ENCODE measurements around the gene ZNF710. TPM values are rescaled to one million over a fixed set of nuclear protein-coding genes. Genes with fewer than 3 reads are reported as not detected.
A peak's percentile ranks its signal among the peaks of the same experiment; 100 is the strongest.

The ZNF710 gene
- total and polyA plus RNA-seq, 2 of the 4 experiments (the other 2 are of a cell fraction): 7.6 to 8.2 TPM

GRCh38 chr15:90126596-90127435 lies 125.7 kb downstream of the ZNF710 start:
- H2BK5ac ChIP-seq (ENCODE audit: low read depth, low read length, poor library complexity, severe bottlenecking): no peak overlapping the region
- ChIA-PET POLR2A (ENCODE audit: unreplicated experiment) (interaction anchor here (0.7 kb wide), 1 partner anchor 139 kb away, joined by 7 read pairs; no protein-coding TSS in a partner anchor), CTCF (no interaction called here)
- TF ChIP-seq MAZ (IDR thresholded peaks at IDR 0.05; ENCODE audit: borderline replicate concordance, low read depth, low read length): no peak
- TF ChIP-seq CTCF (conservative IDR thresholded peaks at IDR 0.05; ENCODE audit: low read depth, low read length): no peak
- TF ChIP-seq CEBPB (IDR thresholded peaks at IDR 0.05; ENCODE audit: low read depth, low read length): no peak
- TF ChIP-seq FOS (IDR thresholded peaks at IDR 0.05; ENCODE audit: low read depth, low read length): no peak
- TF ChIP-seq ELK1 (IDR thresholded peaks at IDR 0.05; ENCODE audit: borderline replicate concordance, low read depth, low read length): no peak
- no peak for TF ChIP-seq RAD21 (IDR thresholded peaks at IDR 0.05; ENCODE audit: low read length)
- no peak for TF ChIP-seq RCOR1 (IDR thresholded peaks at IDR 0.05; ENCODE audit: insufficient replicate concordance, low read length)
- TF ChIP-seq RFX5 (IDR thresholded peaks at IDR 0.05; ENCODE audit: low read depth, low read length): no peak
- no peak overlapping the region for H4K5ac ChIP-seq (ENCODE audit: low read depth, low read length)
- H3K9me1 ChIP-seq (ENCODE audit: insufficient read depth, low read length): peaks cover 5% of the 10 kb centered on the region; the same call in 1 of the 2 replicates
- BruUV-seq (replicated peaks): no TSS peak
- H4K20me1 ChIP-seq (ENCODE audit: insufficient read depth, low read length): no peaks in the 10 kb centered on the region
- H2AFZ ChIP-seq (replicated peaks; ENCODE audit: low read length, poor library complexity): peak overlapping the region; percentile 84
- in situ Hi-C loops (cut with MboI; ENCODE audit: low sequenced_read_pairs): no loop called here
- WGBS, 2 experiments (ENCODE audit: extremely low coverage in 2 of 2, insufficient read length in 1 of 2): 0% methylated on average over 2 of the region's 10 CpGs; no CpG with 5 or more reads in 1 of the 2 experiments
- no peaks in the 10 kb centered on the region for H3K9me3 ChIP-seq (ENCODE audit: control insufficient read depth, insufficient read depth, low read length)
- H3K18ac ChIP-seq (ENCODE audit: low read depth, low read length): no peak overlapping the region; the same call in 1 of the 2 replicates
- ATAC-seq (ENCODE audit: low read depth): peak; percentile 64
- no peak overlapping the region for H3K27ac ChIP-seq (ENCODE audit: insufficient read depth, low read length)
- H3K27me3 ChIP-seq (ENCODE audit: control insufficient read depth, insufficient read depth, low read length): peaks cover 10% of the 10 kb centered on the region
- no peaks in the 10 kb centered on the region for H3K36me3 ChIP-seq (ENCODE audit: control insufficient read depth, insufficient read depth, low read length)
- no peak overlapping the region for H3K9ac ChIP-seq (ENCODE audit: low read depth, low read length)
- no peak overlapping the region for H3K56ac ChIP-seq (ENCODE audit: extremely low read depth, insufficient read depth, low read length)
- H3K4me1 ChIP-seq (ENCODE audit: control insufficient read depth, insufficient read depth, low read length): peaks cover 5% of the 10 kb centered on the region
- H3K4ac ChIP-seq (ENCODE audit: low read depth, low read length): no peak overlapping the region
- H3K14ac ChIP-seq (replicated peaks; ENCODE audit: low read depth, low read length): no peak overlapping the region
- H4K8ac ChIP-seq (ENCODE audit: low read depth in 2 of 2, low read length in 2 of 2): no peak overlapping the region
- H4K91ac ChIP-seq (ENCODE audit: insufficient read depth, low read depth, low read length): no peak overlapping the region; the same call in 1 of the 2 replicates
- no peak overlapping the region for H2BK120ac ChIP-seq (ENCODE audit: low read depth, low read length)
- peak overlapping the region; percentile 57 for H2AK9ac ChIP-seq (replicated peaks; ENCODE audit: low read depth, low read length, poor library complexity)
- H2BK15ac ChIP-seq (ENCODE audit: low read depth, low read length): no peak overlapping the region; the same call in 2 of the 3 replicates
- no peak overlapping the region for H2BK20ac ChIP-seq (ENCODE audit: low read depth, low read length)
- no peaks in the 10 kb centered on the region for H3K79me1 ChIP-seq (ENCODE audit: low read depth in 1 of 2, low read length in 2 of 2)
- intact Hi-C loops (cut with micrococcal nuclease): no loop called here
- dilution Hi-C loops (cut with HindIII; ENCODE audit: low sequenced_read_pairs, unreplicated experiment): no loop called here
- no peak for DNase-seq
- H3K23ac ChIP-seq (ENCODE audit: low read depth, low read length): peak overlapping the region; percentile 53
- peak overlapping the region; percentile 36; the same call in 1 of the 2 replicates for H3K4me2 ChIP-seq (ENCODE audit: low read depth, low read length)
- no peak overlapping the region for H3K4me3 ChIP-seq (ENCODE audit: insufficient read depth, low read depth, low read length)
- peak overlapping the region; percentile 24; the same call in 1 of the 2 replicates for H2AK5ac ChIP-seq (ENCODE audit: low read depth, low read length)
